Measurements from ENCODE around the gene POLR1D.

DNA sequence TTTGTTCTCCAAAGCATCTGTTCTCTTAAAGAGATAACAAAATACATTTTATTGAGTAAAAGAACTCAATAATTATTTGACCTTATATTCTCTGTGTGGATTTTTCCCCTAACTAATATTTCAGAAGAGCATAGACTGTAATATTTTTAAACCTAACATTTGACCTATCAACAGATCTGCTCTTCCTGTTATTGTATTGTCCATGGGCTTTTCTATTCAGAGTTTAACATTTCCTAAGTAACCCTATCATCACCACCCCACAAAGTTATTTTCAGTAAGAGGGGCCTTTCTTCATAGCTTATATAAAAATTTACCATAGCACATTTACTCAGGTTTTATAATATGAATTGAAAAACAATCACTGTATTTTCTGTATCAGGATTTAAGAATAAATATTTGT is 17.5 kb downstream of the POLR1D start:
- TF ChIP-seq, protein P1, sequence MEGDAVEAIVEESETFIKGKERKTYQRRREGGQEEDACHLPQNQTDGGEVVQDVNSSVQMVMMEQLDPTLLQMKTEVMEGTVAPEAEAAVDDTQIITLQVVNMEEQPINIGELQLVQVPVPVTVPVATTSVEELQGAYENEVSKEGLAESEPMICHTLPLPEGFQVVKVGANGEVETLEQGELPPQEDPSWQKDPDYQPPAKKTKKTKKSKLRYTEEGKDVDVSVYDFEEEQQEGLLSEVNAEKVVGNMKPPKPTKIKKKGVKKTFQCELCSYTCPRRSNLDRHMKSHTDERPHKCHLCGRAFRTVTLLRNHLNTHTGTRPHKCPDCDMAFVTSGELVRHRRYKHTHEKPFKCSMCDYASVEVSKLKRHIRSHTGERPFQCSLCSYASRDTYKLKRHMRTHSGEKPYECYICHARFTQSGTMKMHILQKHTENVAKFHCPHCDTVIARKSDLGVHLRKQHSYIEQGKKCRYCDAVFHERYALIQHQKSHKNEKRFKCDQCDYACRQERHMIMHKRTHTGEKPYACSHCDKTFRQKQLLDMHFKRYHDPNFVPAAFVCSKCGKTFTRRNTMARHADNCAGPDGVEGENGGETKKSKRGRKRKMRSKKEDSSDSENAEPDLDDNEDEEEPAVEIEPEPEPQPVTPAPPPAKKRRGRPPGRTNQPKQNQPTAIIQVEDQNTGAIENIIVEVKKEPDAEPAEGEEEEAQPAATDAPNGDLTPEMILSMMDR (IDR thresholded peaks at IDR 0.05), result no peak
- no peak for TF ChIP-seq POLR2A (IDR thresholded peaks at IDR 0.05)

Measured in esophagus squamous epithelium (tissue), 4 donors.